Thoracic aorta (tissue), 2 donors: ENCODE results near the gene ABCF3. TPM values are rescaled to one million over a fixed set of nuclear protein-coding genes. Genes with fewer than 3 reads are reported as not detected.

Experiments
- ATAC-seq: fragments of 150-250 bp; one replicate; pipeline ENCODE4 v1.8.0; 2017; ENCODE audit warnings: low read depth; ENCODE audit not compliant: insufficient number of reproducible peaks, low FRiP score
- DNase-seq: peaks from one replicate; pipeline ENCODE4 v3.0.0-alpha.2; 2020; ENCODE audit warnings: low spot score
- H3K27ac ChIP-seq, 2 donors: fragments of 200-600 bp; sonication (generic); 1 replicate in 1 of 2; 2 replicates in 1 of 2; pipeline ENCODE4 v1.5.1; 2016; ENCODE audit warnings: mild to moderate bottlenecking in 2 of 2, moderate library complexity in 2 of 2
- H3K27me3 ChIP-seq: fragments of 200-600 bp; sonication (generic); replicated peaks from 2 replicates; pipeline ENCODE4 v1.6.0; 2016; ENCODE audit warnings: mild to moderate bottlenecking; ENCODE audit not compliant: insufficient read depth
- H3K36me3 ChIP-seq: fragments of 200-600 bp; sonication (generic); one replicate; pipeline ENCODE4 v1.5.1; 2016
- H3K4me1 ChIP-seq, 2 donors: fragments of 200-600 bp; sonication (generic); 1 replicate in 1 of 2; 2 replicates in 1 of 2; pipeline versions ENCODE4 v1.5.1 to v1.6.0; 2016; ENCODE audit warnings: low read depth in 2 of 2, mild to moderate bottlenecking in 1 of 2; ENCODE audit not compliant: control insufficient read depth in 1 of 2
- H3K4me3 ChIP-seq: fragments of 200-600 bp; sonication (generic); 2 replicates; pipeline ENCODE4 v1.5.1; 2016; ENCODE audit warnings: mild to moderate bottlenecking
- H3K9me3 ChIP-seq: fragments of 200-600 bp; sonication (generic); 2 replicates; pipeline ENCODE4 v1.5.1; 2016
- total RNA-seq, 2 donors: library from RNA; depleted of rRNA; stranded (reverse); fragments of >200 nt; gene quantifications; one replicate each; pipeline versions ENCODE4 v1.1.0 to v1.2.3, GENCODE V29; 2016
- TF ChIP-seq, protein P1 (sequence below): fragments of 200-600 bp; sonication (generic); IDR thresholded peaks from one replicate; pipeline ENCODE4 v1.5.1; 2019; ENCODE audit warnings: antibody characterized with exemption

Gene ABCF3
- total RNA-seq, 2 donors from 2014 or later = 50.2 to 62.1 TPM

DNA sequence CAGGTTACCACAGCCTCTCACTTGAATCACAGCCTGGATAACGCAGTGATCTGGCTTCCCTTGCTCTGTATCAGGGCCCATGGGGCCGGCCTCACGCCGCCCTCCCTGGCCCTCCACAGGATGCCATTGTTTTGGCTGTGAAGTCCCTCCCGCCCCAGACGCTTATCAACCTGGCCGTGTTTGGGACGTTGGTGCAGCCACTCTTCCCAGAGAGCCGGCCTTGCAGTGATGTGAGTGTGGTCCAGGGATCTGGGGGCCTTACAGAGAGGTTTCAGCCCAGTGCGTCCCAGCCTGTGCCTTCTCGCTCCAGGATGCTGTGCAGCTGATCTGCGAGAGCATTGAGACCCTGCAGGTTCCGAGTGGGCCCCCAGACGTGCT lies 50.0 kb downstream of the ABCF3 start:
- no peaks in the 10 kb centered on the region for H3K36me3 ChIP-seq
- H3K27me3 ChIP-seq = peaks cover 5% of the 10 kb centered on the region
- no peaks in the 10 kb centered on the region for H3K9me3 ChIP-seq
- no peak overlapping the region for H3K27ac ChIP-seq
- DNase-seq (no peak), ATAC-seq (no peak)
- H3K4me1 ChIP-seq = no peaks in the 10 kb centered on the region
- H3K4me3 ChIP-seq = no peak overlapping the region
- TF ChIP-seq, protein P1, sequence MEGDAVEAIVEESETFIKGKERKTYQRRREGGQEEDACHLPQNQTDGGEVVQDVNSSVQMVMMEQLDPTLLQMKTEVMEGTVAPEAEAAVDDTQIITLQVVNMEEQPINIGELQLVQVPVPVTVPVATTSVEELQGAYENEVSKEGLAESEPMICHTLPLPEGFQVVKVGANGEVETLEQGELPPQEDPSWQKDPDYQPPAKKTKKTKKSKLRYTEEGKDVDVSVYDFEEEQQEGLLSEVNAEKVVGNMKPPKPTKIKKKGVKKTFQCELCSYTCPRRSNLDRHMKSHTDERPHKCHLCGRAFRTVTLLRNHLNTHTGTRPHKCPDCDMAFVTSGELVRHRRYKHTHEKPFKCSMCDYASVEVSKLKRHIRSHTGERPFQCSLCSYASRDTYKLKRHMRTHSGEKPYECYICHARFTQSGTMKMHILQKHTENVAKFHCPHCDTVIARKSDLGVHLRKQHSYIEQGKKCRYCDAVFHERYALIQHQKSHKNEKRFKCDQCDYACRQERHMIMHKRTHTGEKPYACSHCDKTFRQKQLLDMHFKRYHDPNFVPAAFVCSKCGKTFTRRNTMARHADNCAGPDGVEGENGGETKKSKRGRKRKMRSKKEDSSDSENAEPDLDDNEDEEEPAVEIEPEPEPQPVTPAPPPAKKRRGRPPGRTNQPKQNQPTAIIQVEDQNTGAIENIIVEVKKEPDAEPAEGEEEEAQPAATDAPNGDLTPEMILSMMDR = no peak

DNA sequence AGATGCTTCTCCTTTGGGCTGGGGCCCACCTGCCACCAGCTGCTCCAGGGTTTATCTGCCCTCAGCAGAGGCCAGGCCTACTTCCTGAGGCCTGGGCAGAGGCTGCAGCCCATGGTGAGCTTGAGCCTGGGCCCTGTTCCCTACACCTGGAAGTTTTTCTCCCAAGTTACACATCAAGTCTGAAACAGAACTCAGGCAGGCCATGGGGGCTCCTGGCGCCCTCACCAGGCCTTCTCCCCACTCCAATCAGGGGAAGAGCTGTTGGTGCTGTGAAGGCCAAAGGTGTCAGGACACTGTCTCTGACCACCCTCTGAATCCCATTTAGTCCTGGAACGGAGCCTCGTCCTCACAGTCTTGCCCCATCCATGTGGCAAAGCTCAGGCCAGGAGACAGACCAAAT lies 50.6 kb downstream of the ABCF3 start:
- Histone ChIP-seq H3K36me3 (no peaks in the 10 kb centered on the region), H3K9me3 (no peaks in the 10 kb centered on the region), H3K4me1 (no peaks in the 10 kb centered on the region), H3K4me3 (no peak overlapping the region), H3K27ac (no peak overlapping the region), H3K27me3 (no peaks in the 10 kb centered on the region)
- TF ChIP-seq, protein P1 = no peak
- DNase-seq (no peak), ATAC-seq (no peak)

DNA sequence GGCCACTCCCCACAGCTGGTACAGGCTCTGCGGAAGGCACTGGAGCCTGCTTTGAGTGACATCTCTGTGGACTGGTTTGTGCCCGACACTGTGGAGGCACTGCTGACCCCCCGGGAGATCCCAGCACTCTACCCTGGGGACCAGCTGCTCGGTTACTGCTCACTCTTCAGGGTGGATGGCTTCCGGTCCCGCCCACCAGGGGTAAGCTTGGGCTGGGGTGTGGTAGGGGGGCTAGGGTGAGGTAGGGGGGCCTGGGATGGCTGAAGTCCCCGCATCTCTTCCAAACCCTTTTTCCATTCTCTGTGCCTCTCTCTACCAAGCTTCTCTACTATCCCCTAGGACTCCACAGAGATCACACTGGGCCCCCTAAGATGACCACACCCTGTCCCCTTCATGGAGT lies 51.2 kb downstream of the ABCF3 start:
- H3K27me3 ChIP-seq = no peaks in the 10 kb centered on the region
- TF ChIP-seq, protein P1 = no peak
- no peaks in the 10 kb centered on the region for H3K4me1 ChIP-seq
- DNase-seq (no peak), ATAC-seq (no peak)
- no peak overlapping the region for H3K27ac ChIP-seq
- no peaks in the 10 kb centered on the region for H3K9me3 ChIP-seq
- no peak overlapping the region for H3K4me3 ChIP-seq
- peaks cover 2% of the 10 kb centered on the region for H3K36me3 ChIP-seq

DNA sequence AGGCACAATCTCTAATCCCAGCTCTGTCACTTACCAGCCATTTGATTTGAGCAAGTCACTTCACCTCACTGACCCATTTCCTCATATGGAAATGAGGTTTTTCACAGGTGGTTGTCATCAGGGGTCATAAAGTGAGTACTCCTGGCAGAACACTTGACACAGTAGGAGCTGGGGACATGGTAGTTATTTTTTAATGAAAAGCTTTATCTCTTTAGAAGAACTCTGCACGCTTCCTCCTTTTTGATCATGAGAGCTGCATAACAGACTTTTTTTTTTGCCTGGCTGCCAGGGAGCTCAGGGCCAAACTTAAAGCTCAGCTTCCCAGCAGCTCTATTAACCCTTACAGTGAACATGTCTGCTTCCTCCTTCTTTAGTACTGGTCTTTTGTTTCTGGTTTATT lies 51.8 kb downstream of the ABCF3 start:
- TF ChIP-seq, protein P1 = no peak
- Histone ChIP-seq H3K4me1 (no peaks in the 10 kb centered on the region), H3K27ac (no peak overlapping the region), H3K36me3 (peaks cover 6% of the 10 kb centered on the region), H3K9me3 (no peaks in the 10 kb centered on the region), H3K4me3 (no peak overlapping the region), H3K27me3 (no peaks in the 10 kb centered on the region)
- ATAC-seq (no peak), DNase-seq (no peak)

DNA sequence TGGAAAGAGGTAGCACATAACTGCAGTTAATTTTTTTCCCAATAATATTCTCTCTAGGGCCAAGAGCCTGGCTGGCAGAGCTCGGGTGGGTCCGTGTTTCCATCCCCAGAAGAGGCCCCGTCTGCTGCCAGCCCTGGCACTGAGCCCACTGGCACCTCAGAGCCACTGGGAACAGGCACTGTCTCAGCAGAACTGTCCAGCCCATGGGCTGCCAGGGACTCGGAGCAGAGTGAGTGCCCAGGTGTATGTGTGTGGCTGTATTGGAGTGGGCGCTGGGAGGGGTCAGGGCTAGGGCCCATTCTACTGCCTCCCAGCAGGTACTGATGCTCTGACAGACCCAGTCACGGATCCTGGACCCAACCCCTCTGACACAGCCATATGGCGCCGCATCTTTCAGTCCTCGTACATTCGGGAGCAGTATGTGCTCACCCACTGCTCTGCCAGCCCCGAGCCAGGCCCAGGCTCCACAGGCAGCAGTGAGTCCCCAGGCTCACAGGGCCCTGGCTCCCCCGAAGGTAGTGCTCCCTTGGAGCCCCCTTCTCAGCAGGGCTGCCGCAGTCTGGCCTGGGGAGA lies 52.3 kb downstream of the ABCF3 start:
- H3K27ac ChIP-seq = no peak overlapping the region
- DNase-seq (no peak), ATAC-seq (no peak)
- no peaks in the 10 kb centered on the region for H3K9me3 ChIP-seq
- no peak overlapping the region for H3K4me3 ChIP-seq
- no peaks in the 10 kb centered on the region for H3K27me3 ChIP-seq
- peaks cover 12% of the 10 kb centered on the region for H3K36me3 ChIP-seq
- no peaks in the 10 kb centered on the region for H3K4me1 ChIP-seq
- TF ChIP-seq, protein P1 = no peak
